ENCODE data around the gene CCDC69. TPM values are rescaled to one million over a fixed set of nuclear protein-coding genes. Genes with fewer than 3 reads are reported as not detected.

The CCDC69 gene
- total RNA-seq, 4 donors from 2014 or later: 93.4 to 128 (median 114) TPM

- TF ChIP-seq POLR2A (IDR thresholded peaks at IDR 0.05) (no peak), CTCF (IDR thresholded peaks at IDR 0.05 in 4 of 5, conservative IDR thresholded peaks at IDR 0.05 in 1 of 5) (no peak)
- DNase-seq (no peak), ATAC-seq (no peak)
- Histone ChIP-seq H3K4me1 (peaks cover 7 to 11% of the 10 kb centered on the region in 2 donors), H3K9me3 (no peaks in the 10 kb centered on the region), H3K36me3 (peaks cover 0 to 45% of the 10 kb centered on the region in 2 donors), H3K27ac (peak overlapping the region in 1 of 4 donors; percentile 12), H3K4me3 (no peak overlapping the region), H3K27me3 (no peaks in the 10 kb centered on the region)
- intact Hi-C loops (cut with DNase I; ENCODE audit: low total_unique reads): no loop called here
- in situ Hi-C loops (cut with MboI; ENCODE audit: low sequenced_read_pairs in 4 of 4): no loop called here
Observed at GRCh38 chr5:151181818-151182523, 41.9 kb downstream of the CCDC69 start.

- intact Hi-C loops (cut with DNase I; ENCODE audit: low total_unique reads) (no loop called here), in situ Hi-C loops (cut with MboI; ENCODE audit: low sequenced_read_pairs in 4 of 4) (no loop called here)
- Histone ChIP-seq H3K4me3 (no peak overlapping the region), H3K4me1 (peaks cover 7 to 25% of the 10 kb centered on the region in 2 donors), H3K9me3 (no peaks in the 10 kb centered on the region), H3K36me3 (peaks cover 0 to 36% of the 10 kb centered on the region in 2 donors), H3K27me3 (no peaks in the 10 kb centered on the region), H3K27ac (peak overlapping the region in 1 of 4 donors; percentile 70)
- DNase-seq: no peak
- no peak for ATAC-seq
- TF ChIP-seq POLR2A (IDR thresholded peaks at IDR 0.05) (no peak), CTCF (IDR thresholded peaks at IDR 0.05 in 4 of 5, conservative IDR thresholded peaks at IDR 0.05 in 1 of 5) (no peak)
Observed at GRCh38 chr5:151180291-151180690, 43.6 kb downstream of the CCDC69 start.

DNA sequence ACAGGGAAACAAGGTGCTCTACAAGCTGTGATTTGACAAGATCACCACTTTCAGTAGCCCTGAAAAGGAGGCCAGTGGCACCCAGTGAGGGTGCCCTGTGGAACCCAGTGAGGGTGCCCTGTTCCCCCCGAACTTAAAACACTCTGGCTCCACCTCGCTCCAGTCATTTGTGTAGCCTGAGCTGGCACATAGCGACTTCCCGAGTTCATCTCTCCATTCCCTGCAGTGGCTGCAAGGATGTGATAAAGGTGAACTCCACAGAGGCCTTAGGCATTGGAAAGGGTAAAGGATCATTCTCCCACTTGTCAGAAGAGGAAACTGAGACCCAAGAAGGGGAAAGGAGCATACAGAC is 44.4 kb downstream of the CCDC69 start:
- H3K4me3 ChIP-seq: no peak overlapping the region
- H3K27me3 ChIP-seq: no peaks in the 10 kb centered on the region
- H3K4me1 ChIP-seq: peaks cover 12 to 25% of the 10 kb centered on the region in 2 donors
- ATAC-seq: no peak
- TF ChIP-seq CTCF (IDR thresholded peaks at IDR 0.05 in 4 of 5, conservative IDR thresholded peaks at IDR 0.05 in 1 of 5): no peak
- no peak for TF ChIP-seq POLR2A (IDR thresholded peaks at IDR 0.05)
- in situ Hi-C loops (cut with MboI; ENCODE audit: low sequenced_read_pairs in 4 of 4): no loop called here
- peak overlapping the region in 3 of 4 donors; percentile 0 to 70 (median 50) for H3K27ac ChIP-seq
- peaks cover 0 to 28% of the 10 kb centered on the region in 2 donors for H3K36me3 ChIP-seq
- intact Hi-C loops (cut with DNase I; ENCODE audit: low total_unique reads): loop anchor here (10.0 kb wide), 1 partner anchor 385 kb away; no protein-coding TSS in a partner anchor
- H3K9me3 ChIP-seq: no peaks in the 10 kb centered on the region
- DNase-seq: no peak

DNA sequence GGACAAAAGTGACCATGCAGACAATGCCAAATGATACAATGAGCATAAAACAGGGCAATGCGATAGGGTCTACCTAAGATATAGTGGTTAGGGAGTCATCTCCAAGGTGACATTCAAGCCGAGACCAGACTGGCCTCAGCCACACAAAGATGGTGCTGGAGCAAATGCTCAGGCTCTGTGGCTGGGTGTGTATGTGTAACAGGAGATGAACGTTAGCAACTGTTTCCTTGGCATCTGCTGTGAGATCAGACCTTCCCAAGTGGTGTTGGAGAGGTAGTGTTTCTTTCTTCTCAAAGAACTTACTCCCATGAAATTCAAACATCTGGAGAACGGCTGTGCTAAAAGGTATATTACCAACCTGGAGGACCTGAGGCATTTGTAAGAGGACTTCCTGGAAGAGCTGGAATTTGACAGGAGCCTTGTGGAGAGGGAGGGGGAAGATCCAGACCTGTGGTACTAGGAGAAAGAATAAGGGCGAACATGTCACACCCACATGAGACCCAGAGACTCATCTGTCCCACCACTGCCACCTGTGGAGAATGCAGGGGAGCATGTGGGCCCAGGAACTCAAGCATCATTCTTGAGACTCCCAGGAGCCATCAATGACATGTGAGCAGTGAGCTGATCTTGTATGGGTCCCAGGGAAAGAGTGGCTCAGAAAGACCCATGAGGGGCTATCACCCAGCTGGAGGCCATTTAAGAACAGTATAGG is 45.0 kb downstream of the CCDC69 start:
- Histone ChIP-seq H3K27ac (peak overlapping the region in 3 of 4 donors; percentile 0 to 70 (median 50)), H3K4me3 (no peak overlapping the region), H3K27me3 (no peaks in the 10 kb centered on the region), H3K4me1 (peaks cover 16 to 25% of the 10 kb centered on the region in 2 donors), H3K9me3 (no peaks in the 10 kb centered on the region), H3K36me3 (peaks cover 0 to 22% of the 10 kb centered on the region in 2 donors)
- intact Hi-C loops (cut with DNase I; ENCODE audit: low total_unique reads): loop anchor here (10.0 kb wide), 1 partner anchor 384 kb away; no protein-coding TSS in a partner anchor
- DNase-seq (no peak), ATAC-seq (peak; percentile 62 to 66)
- TF ChIP-seq POLR2A (IDR thresholded peaks at IDR 0.05) (no peak), CTCF (IDR thresholded peaks at IDR 0.05 in 4 of 5, conservative IDR thresholded peaks at IDR 0.05 in 1 of 5) (no peak)
- in situ Hi-C loops (cut with MboI; ENCODE audit: low sequenced_read_pairs in 4 of 4): no loop called here

All from gastrocnemius medialis (tissue), 4 donors.